Left ventricle myocardium inferior (tissue), 1 donor: ENCODE measurements around the gene CPO. TPM values are rescaled to one million over a fixed set of nuclear protein-coding genes. Genes with fewer than 3 reads are reported as not detected.
"Not testable (repeated sequence)": the region's sequence is repeated elsewhere in the genome, so short reads cannot be mapped to it uniquely, and the experiment has no call there.

Experiments
- DNase-seq: peaks from one replicate; pipeline ENCODE4 v3.0.0-alpha.2; 2020
- H3K27ac ChIP-seq: fragments of 200-600 bp; replicated peaks from 2 replicates; pipeline ENCODE4 v1.8.0; 2021
- H3K27me3 ChIP-seq: fragments of 200-600 bp; 2 replicates; pipeline ENCODE4 v1.8.0; 2021; ENCODE audit warnings: low read depth
- H3K36me3 ChIP-seq: fragments of 200-600 bp; 2 replicates; pipeline ENCODE4 v1.8.0; 2021
- H3K4me1 ChIP-seq: fragments of 200-600 bp; 2 replicates; pipeline ENCODE4 v1.8.0; 2021
- H3K4me3 ChIP-seq: fragments of 200-600 bp; 2 replicates; pipeline ENCODE4 v1.8.0; 2021; ENCODE audit warnings: mild to moderate bottlenecking, moderate library complexity
- H3K9me3 ChIP-seq: fragments of 200-600 bp; replicated peaks from 2 replicates; pipeline ENCODE4 v1.8.0; 2021
- intact Hi-C: fragments of 100-400 bp; cut with micrococcal nuclease; formaldehyde crosslinking; loops from one replicate; pipeline ENCODE4 v1.11.0; 2022
- total RNA-seq: library from RNA; stranded (reverse); fragmentation: NEBNext Ultra II Directional; extraction: Animal tissue kit (Norgen Biotek cat#: 25700); gene quantifications from one replicate; pipeline ENCODE4 v1.2.1, GENCODE V29; 2021
- TF ChIP-seq, protein P1 (sequence below): fragments of 200-600 bp; IDR thresholded peaks from 2 replicates; pipeline ENCODE4 v1.8.0; 2021; ENCODE audit warnings: antibody characterized with exemption, mild to moderate bottlenecking, borderline replicate concordance
- donor health status: DM: no; HTN: yes; CAD: no; lungs with severe emphysema.

CPO gene
- total RNA-seq, 1 donor from 2014 or later, result 0.25 TPM

DNA sequence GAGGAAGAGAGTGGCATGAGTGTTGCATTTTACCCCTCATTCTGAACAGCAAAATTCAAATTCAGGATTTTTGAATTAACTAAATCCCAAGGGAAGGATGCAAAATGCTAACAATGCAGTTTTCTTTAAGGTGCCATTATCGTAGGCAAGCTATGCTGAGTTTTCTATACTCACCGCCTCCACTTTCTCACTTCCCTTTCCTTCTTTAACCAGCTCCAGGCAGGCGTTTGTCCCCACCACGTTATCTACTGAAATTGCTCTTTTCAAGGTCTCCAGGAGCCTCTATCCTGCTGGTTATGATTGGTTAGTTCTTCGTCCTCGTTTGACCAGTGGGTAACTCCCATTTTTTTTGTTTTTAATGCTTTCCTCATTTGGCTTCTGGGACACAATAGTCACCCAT lies 1.8 kb upstream of the CPO start:
- TF ChIP-seq, protein P1, sequence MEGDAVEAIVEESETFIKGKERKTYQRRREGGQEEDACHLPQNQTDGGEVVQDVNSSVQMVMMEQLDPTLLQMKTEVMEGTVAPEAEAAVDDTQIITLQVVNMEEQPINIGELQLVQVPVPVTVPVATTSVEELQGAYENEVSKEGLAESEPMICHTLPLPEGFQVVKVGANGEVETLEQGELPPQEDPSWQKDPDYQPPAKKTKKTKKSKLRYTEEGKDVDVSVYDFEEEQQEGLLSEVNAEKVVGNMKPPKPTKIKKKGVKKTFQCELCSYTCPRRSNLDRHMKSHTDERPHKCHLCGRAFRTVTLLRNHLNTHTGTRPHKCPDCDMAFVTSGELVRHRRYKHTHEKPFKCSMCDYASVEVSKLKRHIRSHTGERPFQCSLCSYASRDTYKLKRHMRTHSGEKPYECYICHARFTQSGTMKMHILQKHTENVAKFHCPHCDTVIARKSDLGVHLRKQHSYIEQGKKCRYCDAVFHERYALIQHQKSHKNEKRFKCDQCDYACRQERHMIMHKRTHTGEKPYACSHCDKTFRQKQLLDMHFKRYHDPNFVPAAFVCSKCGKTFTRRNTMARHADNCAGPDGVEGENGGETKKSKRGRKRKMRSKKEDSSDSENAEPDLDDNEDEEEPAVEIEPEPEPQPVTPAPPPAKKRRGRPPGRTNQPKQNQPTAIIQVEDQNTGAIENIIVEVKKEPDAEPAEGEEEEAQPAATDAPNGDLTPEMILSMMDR, result no peak
- H3K27me3 ChIP-seq, result no peaks in the 10 kb centered on the region
- intact Hi-C loops, result no loop called here
- no peak for DNase-seq
- H3K4me3 ChIP-seq, result no peak overlapping the region
- no peaks in the 10 kb centered on the region for H3K36me3 ChIP-seq
- no peak overlapping the region for H3K27ac ChIP-seq
- no peaks in the 10 kb centered on the region for H3K9me3 ChIP-seq
- peaks cover 13% of the 10 kb centered on the region for H3K4me1 ChIP-seq

DNA sequence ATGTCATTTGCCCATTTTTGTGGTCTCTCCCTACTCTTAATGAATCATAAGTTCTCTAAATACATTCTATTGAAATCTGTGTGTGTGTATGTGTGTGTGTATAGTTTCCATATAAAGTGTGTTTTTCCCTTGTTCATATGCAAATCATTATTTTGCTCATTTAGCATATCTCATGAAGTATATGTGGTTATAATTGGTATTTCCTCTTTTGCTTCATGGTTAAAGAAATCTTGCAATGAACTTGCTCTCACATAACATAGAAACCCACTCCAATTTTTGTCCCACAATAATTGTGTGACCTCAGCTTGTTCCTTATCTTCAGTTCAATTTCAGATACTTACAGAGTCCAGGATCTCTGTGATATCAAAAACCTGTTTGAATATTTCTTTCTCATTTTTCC lies 1.2 kb downstream of the CPO start:
- peaks cover 13% of the 10 kb centered on the region for H3K4me1 ChIP-seq
- H3K4me3 ChIP-seq, result no peak overlapping the region
- no peak for DNase-seq
- no peak overlapping the region for H3K27ac ChIP-seq
- H3K36me3 ChIP-seq, result no peaks in the 10 kb centered on the region
- H3K9me3 ChIP-seq, result no peaks in the 10 kb centered on the region
- intact Hi-C loops, result no loop called here
- H3K27me3 ChIP-seq, result no peaks in the 10 kb centered on the region
- TF ChIP-seq, protein P1, result no peak

DNA sequence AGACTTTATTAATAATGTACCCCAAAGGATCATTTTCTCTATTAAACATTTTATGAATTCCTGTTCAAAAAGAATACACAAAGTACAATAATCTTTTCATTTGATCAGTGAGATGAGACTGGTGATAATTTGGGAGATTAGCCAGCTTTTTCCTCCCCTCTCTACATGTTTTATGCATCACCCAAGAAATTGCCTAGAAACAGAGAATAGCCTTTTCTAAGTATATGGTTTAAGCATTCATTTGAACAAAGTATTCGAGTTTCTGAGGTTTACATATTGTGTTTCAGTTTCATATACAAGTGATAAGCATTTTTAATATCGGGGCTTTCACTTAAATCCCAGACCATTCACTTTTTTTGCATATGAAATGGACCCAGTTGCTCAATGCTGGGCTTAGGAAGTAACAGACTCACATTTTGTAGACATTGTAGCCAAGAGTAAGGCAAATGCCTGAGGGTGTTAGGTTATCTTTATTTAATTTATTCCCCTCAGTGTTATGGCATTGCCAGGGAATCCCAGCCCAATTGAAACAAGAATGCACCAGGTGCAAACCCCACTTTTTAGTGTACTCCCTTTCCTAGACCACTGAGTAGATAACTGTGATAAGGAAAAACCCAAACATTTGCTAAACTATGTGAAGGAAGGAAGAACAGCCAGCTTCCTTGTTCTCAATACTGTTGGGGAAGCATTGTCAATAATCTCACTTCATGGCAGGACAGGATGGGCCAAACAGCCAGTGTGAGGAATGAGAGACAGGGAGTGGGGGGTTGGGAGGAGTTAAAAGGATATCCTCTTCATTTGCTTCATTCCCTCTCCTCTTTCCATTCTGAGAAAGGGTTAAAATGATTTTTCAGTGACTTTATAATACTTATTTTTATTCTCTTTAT lies 3.5 kb downstream of the CPO start:
- Histone ChIP-seq H3K4me3 (no peak overlapping the region), H3K9me3 (peaks cover 23% of the 10 kb centered on the region), H3K36me3 (no peaks in the 10 kb centered on the region), H3K27me3 (no peaks in the 10 kb centered on the region), H3K27ac (no peak overlapping the region), H3K4me1 (no peaks in the 10 kb centered on the region)
- DNase-seq, result no peak
- TF ChIP-seq, protein P1, result no peak
- intact Hi-C loops, result no loop called here

DNA sequence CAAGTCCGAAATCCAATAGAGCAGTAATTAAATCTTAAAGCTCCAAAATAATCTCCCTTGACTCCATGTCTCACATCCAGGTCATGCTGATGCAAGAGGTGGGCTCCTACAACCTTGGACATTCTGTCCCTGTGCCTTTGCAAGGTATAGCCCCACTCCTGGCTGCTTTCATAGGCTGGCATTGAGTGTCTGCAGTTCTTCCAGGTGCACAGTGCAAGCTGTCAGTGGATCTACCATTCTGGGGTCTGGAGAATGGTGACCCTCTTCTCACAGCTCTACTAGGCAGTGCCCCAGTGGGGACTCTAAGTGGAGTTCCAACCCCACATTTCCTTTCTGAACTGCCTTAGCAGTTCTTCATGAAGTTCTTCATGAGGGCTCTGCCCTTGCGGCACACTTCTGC lies 14.1 kb downstream of the CPO start:
- intact Hi-C loops, H3K4me3 ChIP-seq, DNase-seq, H3K36me3 ChIP-seq, H3K27ac ChIP-seq, H3K4me1 ChIP-seq, H3K27me3 ChIP-seq: not testable (repeated sequence)
- peaks cover 11% of the 10 kb centered on the region for H3K9me3 ChIP-seq

DNA sequence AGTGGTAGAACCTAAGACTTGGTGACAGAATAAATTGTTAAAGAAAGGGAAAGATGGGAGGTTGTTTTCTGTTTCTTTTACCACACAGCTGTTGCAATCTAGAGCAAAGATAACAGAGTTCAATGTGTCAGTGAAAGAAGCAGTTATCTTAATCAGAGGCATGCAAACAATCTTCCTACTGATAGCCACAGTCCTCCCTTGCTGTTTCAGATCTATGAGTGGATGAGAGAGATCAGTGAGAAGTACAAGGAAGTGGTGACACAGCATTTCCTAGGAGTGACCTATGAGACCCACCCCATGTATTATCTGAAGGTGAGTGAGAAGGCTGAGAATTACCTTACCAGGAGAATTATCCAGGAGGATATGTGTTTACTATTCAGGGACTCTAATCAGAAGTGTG lies 15.9 kb downstream of the CPO start:
- intact Hi-C loops, result no loop called here
- H3K4me1 ChIP-seq, result no peaks in the 10 kb centered on the region
- no peak overlapping the region for H3K27ac ChIP-seq
- TF ChIP-seq, protein P1, result no peak
- DNase-seq, result no peak
- H3K27me3 ChIP-seq, result no peaks in the 10 kb centered on the region
- H3K4me3 ChIP-seq, result no peak overlapping the region
- H3K9me3 ChIP-seq, result peaks cover 9% of the 10 kb centered on the region
- no peaks in the 10 kb centered on the region for H3K36me3 ChIP-seq

DNA sequence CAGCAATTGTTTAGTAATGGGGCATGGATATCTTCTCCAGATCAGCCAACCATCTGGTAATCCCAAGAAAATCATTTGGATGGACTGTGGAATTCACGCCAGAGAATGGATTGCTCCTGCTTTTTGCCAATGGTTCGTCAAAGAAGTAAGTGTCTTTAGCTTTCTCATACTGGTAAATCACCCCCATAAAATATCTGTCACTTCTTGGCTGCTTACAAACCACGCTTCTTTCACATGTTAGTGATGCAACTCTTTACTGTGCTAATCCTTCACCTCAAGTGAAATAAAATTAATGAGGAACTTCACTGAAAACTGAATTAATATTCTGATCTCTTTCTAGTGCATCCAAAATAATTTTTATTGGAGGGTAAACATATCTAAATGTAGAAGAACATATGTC lies 18.9 kb downstream of the CPO start:
- H3K9me3 ChIP-seq, result peaks cover 7% of the 10 kb centered on the region
- no peak for DNase-seq
- no peak overlapping the region for H3K27ac ChIP-seq
- H3K27me3 ChIP-seq, result no peaks in the 10 kb centered on the region
- TF ChIP-seq, protein P1, result no peak
- intact Hi-C loops, result no loop called here
- no peak overlapping the region for H3K4me3 ChIP-seq
- peaks cover 11% of the 10 kb centered on the region for H3K4me1 ChIP-seq
- H3K36me3 ChIP-seq, result no peaks in the 10 kb centered on the region
